PC-9 (cell line): ENCODE results near the gene BDH1.
"Not testable (repeated sequence)": the region's sequence is repeated elsewhere in the genome, so short reads cannot be mapped to it uniquely, and the experiment has no call there.

ENCODE experiments used
- EZH2 ChIP-seq: fragments of 200-600 bp; sonication (generic); IDR thresholded peaks from 2 replicates; pipeline ENCODE4 v1.8.0; 2017; ENCODE audit warnings: antibody characterized with exemption, low read depth
- TF ChIP-seq, protein P1 (sequence below): fragments of 200-600 bp; sonication (generic); conservative IDR thresholded peaks from 2 replicates; pipeline ENCODE4 v1.6.1; 2017; ENCODE audit warnings: mixed run types, antibody characterized with exemption, mild to moderate bottlenecking, moderate library complexity

DNA sequence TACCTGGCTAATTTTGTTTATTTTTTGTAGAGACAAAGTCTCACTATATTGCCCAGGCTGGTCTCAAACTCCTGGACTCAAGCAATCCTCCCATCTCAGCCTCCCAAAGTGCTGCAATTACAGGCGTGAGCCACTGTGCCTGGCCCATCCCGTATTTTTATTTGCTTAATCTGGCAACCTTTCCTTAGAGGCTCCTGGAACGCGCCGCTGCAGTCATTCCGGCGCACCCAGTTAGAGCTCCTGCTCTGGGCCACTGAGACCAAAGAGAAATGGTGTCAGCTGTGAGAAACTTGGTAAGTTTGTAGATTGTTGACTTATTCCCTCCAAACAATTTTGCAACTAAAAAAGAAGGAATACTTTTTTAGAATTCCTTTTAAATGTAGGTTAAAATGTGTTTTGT, 78.0 kb downstream of the BDH1 start:
- TF ChIP-seq, protein P1, sequence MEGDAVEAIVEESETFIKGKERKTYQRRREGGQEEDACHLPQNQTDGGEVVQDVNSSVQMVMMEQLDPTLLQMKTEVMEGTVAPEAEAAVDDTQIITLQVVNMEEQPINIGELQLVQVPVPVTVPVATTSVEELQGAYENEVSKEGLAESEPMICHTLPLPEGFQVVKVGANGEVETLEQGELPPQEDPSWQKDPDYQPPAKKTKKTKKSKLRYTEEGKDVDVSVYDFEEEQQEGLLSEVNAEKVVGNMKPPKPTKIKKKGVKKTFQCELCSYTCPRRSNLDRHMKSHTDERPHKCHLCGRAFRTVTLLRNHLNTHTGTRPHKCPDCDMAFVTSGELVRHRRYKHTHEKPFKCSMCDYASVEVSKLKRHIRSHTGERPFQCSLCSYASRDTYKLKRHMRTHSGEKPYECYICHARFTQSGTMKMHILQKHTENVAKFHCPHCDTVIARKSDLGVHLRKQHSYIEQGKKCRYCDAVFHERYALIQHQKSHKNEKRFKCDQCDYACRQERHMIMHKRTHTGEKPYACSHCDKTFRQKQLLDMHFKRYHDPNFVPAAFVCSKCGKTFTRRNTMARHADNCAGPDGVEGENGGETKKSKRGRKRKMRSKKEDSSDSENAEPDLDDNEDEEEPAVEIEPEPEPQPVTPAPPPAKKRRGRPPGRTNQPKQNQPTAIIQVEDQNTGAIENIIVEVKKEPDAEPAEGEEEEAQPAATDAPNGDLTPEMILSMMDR, result not testable (repeated sequence)
- TF ChIP-seq EZH2, result not testable (repeated sequence)
